Embryonic facial prominence (tissue), 1 donor: ENCODE data around the gene EAF1.
"Not testable (repeated sequence)": the region's sequence is repeated elsewhere in the genome, so short reads cannot be mapped to it uniquely, and the experiment has no call there.

Experiments used
- DNase-seq: peaks from one replicate; pipeline ENCODE4 v3.0.0-alpha.2; 2016; ENCODE audit errors: extremely low spot score

Gene EAF1

DNA sequence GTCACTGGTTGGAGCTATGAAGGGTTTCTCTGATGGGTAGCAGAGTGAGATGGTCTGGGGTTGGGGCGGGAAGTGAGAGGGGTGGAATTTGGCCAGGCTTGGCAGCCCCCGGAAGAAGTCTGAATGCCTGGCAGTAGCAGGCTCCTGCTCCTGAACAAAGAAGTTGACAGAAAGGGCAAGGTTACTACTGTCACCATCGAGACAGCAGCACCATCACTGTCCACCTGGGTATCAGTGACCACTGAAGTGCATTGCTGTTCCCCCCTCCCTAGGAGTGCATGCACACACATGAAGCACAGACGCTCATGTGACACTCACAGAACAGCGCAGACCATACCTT, 51.2 kb downstream of the EAF1 start:
- DNase-seq = no peak

GRCh38 chr3:15479400-15480224, 52.2 kb downstream of the EAF1 start:
- no peak for DNase-seq

DNA sequence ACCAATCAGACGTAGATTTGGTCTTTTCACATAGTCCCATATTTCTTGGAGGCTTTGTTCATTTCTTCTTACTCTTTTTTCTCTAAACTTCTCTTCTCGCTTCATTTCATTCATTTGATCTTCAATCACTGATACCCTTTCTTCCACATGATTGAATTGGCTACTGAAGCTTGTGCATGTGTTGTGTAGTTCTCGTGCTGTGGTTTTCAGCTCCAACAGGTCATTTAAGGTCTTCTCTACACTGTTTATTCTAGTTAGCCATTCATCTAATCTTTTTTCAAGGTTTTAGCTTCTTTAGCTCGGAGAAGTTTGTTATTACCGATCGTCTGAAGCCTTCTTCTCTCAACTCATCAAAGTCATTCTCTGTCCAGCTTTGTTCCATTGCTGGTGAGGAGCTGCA, 57.2 kb downstream of the EAF1 start:
- DNase-seq = not testable (repeated sequence)

DNA sequence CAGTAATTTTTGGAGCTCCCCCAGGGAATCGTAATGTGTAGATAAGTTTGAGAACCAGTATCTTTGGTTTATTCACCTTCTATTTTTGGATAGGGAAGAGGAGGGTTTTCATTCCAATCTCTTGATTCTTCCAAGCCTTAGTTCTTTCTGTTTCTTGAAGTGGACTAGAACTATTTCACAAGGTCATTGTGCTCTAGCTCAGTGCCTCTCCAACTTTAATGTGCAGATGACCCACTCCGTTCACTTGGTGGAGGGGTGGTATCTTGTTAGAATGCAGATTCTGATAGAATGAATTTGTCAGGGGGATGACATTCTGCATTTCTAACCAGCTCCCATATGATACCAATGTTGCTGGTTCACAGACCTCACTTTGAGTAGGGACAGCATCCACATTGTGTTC, 58.6 kb downstream of the EAF1 start:
- DNase-seq = no peak

- no peak for DNase-seq
Observed at GRCh38 chr3:15486979-15487378, 59.6 kb downstream of the EAF1 start.

DNA sequence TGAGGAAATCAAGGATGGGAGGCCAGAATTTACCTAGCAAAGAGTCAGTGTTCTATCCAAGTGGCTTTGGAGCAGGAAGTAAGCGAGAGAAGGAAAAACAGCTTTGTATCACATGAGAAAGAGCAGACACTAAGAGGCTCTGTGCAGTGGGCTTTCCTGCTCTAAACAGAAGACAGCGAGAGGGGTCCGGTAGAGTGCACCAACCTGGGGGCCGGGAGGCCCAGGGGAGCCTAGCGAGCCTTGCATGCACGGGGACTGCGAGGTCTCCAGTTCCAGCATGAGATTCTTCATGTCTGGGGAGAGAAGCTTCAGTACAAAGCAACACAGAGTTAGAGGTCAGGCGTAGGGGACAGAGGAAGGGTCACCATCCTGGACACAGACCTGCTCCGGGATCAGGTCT, 60.6 kb downstream of the EAF1 start:
- no peak for DNase-seq

DNA sequence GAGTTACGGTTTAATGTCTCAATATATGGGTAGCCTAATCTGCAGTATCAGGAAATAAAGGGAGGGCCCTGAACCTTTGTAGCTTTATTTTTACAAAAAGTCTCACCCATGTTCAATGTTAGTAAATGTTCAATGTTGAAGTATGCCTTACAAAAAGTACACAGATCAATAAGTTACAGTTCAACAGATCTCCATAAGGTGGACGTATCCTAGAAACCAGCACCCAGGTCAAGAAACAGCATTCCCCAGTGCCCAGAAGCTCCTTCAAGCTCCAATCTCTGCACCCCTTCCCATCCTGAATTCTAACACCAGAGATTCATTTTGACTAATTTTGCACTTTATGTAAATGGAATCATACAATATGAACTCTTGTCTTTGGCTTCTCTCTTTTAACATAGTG, 62.8 kb downstream of the EAF1 start:
- DNase-seq = no peak

DNA sequence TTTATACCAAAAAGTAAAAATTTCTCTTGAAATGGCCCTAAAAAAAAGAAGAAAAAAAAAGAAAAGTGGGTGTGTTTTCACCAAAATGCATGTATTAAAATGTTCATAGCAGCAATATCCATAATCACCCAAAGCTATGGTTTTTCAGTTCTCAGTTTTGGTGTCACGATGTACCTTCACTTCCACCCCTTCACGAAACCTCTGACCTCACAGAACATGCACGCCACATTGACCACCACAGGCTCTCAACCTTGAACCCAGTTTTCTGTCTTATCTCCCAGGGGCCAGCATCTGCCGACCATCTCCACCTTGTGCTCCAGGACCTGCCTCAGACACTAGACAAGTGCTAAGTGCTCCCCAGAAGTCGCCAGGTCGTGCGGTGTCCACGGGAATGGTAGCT, 63.7 kb downstream of the EAF1 start:
- no peak for DNase-seq
